HTERT RPE-1 (cell line): ENCODE results near the gene FBN2.
"Not testable (repeated sequence)": the region's sequence is repeated elsewhere in the genome, so short reads cannot be mapped to it uniquely, and the experiment has no call there.

Experiments used
- in situ Hi-C: fragments of 300-500 bp; cut with MboI; formaldehyde crosslinking; loops from 4 replicates; pipeline ENCODE4 v1.14.3; 2020; ENCODE audit warnings: low sequenced_read_pairs

Gene FBN2

DNA sequence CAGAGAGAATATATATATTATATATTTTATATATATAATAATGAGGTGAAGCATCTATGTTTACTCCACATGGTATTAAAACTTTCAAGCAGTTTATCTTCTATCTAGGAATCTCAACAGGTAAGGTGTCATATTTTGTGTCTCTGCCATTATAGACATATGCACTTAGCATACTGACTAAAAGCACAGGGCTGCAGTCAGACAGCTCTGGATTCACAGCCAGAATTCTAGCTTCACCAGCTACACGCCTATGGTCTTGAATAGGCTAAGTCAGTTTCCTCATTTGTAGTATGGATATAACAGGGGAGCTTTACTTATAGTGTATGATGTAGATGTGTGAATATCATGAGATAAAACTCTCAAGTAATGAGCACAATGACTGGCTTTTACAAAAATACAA lies 57.9 kb downstream of the FBN2 start:
- in situ Hi-C loops: no loop called here

DNA sequence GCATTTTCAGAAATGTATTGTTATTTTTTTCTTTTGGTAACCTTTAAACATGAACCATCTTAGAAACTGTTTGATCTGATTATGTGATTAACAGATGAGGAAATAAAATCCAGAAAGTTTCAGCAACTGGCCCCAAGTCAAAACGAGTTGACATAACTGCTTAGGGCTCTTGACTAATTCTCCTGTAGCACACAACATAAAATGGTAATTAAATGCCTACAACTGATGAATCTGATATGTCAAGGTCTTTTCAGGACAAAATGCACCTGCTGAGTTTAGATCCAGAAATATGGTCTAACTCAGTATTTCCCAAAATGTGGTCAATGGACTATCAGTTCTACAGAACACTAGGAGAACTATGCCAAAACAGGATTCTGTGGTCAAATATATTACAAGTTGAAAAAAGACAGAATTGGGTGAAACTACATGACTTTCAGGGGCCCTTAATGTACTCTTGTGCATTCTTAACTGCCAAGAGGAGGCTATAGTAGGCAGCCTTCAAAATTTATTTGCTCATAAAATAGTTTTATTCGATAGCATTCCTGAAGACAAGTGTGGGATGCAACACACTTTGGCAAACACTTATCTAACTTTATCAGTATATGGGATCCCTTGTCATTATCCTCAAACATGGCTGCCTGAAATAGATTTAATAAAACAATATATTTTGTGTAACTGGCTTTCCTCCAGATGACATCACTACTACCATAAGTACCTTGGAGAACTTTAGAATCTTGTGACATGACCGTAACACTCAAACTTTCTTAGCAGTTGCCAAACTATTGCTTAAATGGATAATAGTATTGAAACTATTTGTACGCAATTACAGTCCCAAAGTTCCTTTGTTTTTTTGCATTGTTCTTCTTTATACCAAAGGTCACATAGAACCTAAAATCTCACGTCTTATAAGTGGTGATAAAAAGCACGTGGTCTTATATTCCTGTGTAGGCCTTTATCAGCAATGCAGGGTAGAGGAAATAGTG lies 59.4 kb downstream of the FBN2 start:
- in situ Hi-C loops: no loop called here

DNA sequence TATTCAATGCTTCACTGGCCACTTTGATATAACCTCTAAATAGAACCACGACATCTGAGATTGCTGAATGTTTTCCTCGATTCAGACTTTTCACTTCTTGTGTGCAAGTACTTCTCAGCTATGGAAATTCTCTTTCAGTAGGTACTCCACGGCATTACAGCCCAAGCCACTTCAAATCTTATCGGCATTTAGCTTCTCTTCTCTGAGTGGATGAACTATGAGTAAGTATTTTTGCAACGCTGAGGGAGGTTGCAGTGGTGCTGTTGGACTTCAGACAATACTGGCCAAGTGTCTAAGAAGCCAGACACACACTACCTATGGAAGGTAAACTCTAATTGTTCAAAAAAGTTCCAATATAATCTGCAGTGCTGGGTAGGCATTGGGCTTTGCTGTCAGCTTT lies 60.1 kb downstream of the FBN2 start:
- in situ Hi-C loops: no loop called here

DNA sequence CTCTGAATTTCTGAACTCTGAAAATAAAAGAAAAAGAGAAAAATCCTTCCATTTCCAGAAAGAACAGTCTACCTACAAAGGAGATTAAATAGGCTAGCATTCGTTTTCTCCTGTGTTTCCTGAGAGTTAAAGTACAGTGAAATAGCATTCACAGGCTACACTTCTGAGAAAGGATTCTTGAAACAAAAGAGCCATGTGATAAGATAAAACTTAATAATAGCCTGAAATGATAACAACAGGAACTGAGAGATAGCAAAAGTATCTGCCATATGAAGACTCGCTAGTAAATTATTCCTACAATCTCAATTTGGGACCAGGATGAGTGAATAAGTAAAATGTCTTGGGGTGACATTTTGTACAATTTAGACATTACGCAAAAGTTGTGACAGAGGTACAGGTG lies 62.4 kb downstream of the FBN2 start:
- in situ Hi-C loops: no loop called here

DNA sequence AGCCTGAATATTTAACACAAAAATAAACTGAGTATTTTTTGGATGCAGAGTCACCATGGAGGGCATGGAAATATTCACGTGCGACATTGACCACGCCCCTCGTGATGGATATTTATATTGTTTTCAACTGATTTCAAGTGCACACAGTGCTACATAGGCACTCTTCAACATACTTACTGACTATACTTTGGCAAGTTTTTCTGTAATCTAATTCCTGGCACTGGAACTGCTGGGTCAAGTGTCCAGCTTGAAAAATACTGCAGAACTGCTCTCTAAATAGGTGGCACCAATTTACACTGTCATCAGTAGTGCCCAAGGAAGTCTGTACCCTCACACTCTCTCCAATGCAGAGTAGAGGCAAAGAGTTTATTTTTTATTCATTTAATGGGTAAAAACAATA lies 65.1 kb downstream of the FBN2 start:
- in situ Hi-C loops: no loop called here

DNA sequence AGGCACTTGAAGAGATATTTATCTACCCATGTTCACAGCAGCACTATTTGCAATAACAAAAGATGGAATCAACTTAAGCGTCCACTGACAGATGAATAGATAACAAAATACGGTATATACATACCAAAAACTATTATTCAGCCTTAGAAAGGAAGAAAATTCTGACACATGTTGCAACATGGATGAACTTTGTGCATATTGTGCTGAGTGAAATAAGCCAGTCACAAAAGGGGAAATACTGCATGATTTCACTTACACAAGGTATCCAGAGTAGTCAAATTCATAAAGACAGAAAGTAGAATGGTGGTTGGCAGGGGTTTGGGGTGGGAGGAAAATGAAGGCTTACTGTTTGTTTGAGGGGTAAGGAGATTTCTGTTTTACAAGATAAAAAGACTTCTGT lies 66.0 kb downstream of the FBN2 start:
- in situ Hi-C loops: no loop called here

DNA sequence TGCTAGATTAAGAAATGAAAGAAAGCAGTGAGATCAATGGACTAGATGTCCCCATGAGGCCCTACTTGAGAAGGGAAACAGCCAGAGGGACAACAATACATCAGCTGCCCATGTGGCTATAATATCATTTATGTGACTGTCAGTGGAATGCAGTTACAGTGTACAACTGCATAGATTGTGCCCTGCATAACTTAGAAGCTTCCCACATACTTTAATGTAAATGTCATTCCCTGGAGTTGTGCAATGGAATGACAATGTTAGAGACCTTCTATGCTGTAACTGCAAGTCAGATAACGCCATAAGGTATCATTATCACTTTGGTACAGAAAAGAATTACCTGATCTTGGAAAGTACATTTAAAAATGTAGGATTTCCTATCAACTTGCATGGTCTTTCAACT lies 67.4 kb downstream of the FBN2 start:
- in situ Hi-C loops: no loop called here

DNA sequence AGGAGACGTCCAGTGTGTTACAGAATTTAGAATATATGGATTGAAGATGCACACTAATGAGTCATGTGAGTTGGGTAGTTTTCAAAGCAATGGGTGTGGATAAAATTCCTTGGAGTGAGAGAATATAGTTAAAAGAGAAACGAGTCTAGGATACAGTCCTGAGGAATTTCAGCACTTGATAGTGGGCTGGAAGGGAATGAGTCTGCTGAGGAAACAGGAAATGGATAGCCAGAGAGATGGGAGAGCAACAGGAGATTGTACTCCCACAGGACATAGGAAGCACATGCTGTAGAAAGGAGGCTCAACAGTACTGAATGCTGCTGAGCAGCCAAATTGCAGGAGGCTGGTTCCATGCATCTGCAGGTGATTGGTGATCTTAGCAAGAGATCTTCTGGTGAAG lies 68.1 kb downstream of the FBN2 start:
- in situ Hi-C loops: no loop called here

DNA sequence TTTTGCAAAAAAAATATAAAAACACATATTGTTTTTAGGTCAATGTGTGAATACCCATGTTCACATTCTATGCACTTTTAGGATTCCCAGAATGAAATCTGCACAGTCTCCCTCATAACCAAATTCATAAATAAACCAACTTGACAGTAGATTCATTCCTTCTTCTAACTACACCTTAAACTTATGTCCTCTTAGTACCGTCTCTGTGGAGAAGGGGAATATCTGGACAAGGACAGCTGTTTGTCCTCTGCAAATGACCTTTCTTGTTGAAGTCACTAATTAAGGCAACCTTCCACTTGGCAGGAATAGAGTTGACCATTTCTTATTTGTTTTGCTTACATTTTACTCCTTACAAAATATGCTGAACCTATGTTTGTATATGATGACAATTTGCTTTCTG lies 71.1 kb downstream of the FBN2 start:
- in situ Hi-C loops: no loop called here

DNA sequence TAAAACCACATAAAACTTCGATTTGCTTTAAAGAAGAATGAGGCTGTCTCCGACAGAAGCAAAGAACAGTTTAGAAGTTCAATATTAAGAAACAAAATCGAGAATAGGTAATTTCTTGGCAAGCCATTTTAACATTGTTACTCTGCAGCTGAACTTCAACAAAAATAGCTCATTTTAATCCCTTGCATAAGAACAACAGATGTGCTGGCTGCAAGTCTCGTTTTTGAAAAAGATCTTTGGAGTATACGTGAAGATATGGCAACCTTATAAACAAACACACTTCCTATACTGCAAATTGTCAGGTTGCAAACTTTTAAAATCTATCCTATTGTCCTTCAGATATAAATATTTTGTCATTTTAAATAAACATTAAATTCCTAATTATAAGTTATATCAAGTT lies 71.5 kb downstream of the FBN2 start:
- in situ Hi-C loops: no loop called here

DNA sequence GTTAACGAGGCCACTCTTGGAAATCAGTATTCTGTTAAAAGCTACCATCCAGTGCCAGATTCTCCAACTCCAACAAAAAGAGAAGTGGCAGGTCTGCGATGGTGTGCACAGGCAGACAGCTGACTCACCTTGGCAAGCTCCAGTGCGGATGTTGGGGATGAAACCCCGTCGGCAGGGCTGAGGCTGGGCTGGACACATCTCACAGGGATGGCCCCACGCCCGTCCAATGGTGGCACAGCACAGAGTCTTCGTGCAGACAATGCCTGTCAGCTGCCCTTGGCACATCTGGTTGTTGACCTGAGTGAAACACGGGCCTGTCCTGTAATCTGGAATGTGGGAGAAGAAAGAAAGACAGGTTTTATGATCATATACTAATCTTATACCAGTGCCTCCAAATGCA lies 73.4 kb downstream of the FBN2 start:
- in situ Hi-C loops: no loop called here

DNA sequence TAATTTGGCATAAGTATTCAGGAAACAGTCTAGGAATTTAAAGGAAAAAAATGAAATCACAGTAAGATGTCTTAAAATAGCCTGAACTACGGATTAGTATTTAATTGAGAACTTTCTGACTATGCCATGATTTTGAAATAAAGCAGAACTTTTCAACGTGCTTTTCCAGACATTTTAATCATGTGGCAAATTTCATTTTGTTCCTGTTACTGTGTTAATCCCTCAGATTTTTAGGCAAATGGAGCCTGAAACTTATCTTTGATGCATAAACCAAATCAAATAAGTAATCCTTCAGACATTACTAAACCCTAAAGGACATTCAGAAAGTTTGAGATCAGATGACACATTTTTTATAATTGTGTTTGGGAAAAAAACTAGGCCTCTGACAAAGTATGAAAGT lies 75.7 kb downstream of the FBN2 start:
- in situ Hi-C loops: no loop called here

DNA sequence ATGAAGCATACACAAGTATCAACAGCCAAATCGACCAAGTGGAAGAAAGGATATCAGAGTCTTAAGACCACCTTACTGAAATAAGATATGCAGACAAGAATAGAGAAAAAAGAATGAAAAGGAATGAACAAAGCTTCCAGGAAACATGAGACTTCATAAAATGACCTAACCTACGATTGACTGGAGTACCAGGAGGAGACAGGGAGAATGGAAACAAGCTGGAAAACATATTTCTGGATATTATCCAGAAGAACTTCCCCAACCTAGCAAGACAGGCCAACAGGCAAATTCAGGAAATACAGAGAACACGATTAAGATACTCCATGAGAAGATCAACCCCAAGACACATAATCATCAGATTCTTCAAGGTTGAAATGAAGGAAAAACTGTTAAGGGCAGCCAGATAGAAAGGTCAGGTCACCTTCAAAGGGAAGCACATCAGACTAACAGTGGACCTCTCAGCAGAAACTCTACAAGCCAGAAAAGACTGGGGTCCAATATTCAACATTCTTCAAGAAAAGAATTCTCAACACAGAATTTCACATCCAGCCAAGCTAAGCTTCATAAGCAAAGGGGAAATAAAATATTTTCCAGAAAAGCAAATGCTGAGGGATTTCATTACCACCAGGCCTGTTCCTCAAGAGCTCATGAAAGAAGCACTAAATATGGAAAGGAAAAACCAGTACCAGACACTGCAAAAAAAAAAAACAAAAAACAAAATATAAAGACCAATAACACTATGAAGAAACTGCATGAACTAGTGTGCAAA lies 80.7 kb downstream of the FBN2 start:
- in situ Hi-C loops: not testable (repeated sequence)

DNA sequence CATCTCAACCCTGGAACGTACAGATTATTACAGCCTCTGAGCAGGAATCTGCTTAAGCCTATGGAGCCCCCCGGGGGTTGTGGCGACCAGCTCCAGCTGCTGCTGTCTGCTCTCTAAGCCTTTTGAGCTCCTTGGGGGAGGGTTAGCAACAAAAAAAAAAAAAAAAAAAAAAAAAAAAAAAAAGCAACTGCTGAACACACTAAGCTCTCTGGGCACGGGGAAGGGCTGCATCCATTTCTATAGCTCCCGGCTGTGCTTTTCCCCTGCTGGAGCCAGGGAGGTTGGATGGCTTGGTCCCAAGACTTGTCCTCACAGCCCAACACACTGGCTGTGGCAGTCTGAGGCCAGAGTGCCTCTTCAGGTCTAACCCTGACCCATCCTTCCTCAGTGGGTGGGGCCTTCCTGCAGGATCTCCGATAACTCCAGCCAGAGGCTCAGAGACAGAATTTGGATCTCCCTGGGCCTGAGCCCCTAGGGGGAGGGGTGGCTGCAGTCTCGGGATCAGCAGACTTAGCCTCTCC lies 82.1 kb downstream of the FBN2 start:
- in situ Hi-C loops: no loop called here

DNA sequence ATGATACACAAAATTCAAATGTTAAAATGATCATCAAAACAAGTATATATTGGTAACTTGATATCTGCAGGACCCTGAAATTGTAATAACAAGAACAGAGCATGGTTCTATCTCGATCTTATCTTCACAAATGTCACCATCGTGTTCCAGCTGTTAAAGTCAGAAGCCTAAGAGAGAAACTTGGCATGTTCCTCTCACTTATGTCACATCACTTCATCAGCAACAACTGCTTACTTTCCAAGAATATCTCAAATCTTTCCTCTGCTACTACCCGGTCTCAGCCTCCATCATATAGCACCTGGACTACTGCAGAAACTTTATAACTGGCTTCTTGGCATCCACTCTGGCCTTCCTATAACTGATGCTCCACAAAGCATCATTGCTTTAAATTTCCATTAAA lies 84.9 kb downstream of the FBN2 start:
- in situ Hi-C loops: no loop called here

DNA sequence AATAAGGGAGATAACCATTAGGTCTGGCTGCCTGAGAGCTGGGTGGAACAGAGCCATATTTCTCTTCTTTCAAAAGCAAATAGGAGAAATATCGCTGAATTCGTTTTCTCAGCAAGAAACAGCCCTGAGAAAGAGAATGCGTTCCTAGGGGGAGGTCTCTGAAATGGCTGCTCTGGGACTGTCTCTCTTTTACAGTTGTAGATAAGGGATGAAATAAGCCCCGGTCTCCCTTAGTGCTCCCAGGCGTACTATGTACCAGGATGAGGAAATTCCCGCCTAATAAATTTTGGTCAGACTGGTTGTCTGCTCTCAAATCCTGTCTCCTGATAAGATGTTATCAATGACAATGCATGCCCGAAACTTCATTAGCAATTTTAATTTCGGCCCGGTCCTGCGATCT lies 90.8 kb downstream of the FBN2 start:
- in situ Hi-C loops: not testable (repeated sequence)

DNA sequence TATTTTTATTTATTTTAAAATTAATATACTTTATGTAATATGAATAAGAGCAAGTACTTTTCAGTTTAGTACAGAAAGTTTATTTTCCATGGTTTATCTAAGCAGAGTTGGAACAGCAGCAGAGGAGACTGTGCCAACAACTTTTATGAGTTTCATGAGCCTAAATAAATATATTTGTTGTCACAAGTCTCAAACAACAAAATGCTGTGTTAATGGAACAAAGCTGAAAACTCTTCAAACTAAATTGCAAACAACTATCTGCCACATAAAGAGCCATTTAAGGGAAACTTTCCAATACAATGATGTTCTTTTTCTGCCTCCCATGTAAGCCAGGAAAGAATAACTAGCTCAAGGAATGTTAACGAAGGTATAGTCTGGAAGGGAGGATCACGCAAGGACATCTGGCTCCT lies 96.1 kb downstream of the FBN2 start:
- in situ Hi-C loops: no loop called here

DNA sequence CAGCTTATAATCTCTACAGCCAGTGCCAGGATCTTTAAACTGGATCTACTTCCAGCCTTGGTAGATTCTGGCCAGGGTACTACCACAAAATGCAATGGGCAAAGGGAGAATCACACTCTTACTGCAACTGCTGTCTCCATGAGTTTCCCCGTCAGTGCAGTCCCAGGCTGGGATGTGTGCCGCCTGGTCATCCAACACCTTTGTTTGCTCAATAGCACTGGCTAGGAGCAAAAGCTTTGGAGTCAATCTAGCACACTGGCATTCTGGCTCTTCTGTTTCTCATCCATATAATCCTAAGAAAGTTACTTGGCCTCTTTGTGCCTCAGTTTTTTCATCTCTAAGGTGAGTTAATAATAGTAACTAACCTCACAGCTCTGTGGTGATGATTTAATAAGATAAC lies 96.9 kb downstream of the FBN2 start:
- in situ Hi-C loops: no loop called here

DNA sequence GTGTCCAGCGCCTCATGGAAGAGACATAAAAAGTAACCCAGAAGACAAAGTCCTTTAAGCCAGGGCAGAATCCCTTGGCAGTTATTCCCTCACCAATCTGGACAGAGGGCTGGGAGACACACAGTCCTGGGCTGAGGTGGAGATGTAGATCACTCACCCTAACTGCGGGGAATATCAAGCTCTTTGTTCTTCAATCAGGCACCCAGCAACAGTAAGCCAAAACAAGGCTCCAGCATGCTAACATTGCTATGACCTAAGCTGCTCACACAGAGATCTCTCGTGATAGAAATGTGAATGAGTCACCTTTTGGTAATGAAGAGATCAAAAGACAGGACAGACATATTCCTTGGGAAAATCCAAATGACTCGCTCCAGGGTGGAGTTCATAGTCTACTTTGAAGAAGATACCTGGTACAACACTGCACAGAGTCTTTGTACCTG lies 101.3 kb downstream of the FBN2 start:
- in situ Hi-C loops: no loop called here

DNA sequence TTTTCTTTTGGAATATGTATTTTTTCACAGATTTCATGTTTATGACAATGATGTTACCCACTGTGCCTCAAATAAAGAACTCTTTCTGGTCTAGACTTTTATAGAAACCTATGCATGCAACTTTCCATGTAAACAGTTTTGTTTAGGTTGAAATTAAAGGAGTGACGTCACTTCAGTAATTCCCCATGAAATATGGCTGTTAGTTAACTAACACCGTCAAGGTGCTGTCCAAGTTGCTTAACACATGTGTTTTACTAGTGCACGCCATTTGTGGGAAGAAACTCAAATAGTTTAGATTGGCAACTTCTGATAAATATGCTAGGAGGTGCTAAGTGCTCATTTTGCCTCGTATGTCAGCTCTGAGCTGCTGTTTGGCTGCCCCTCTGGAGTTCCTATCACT lies 102.2 kb downstream of the FBN2 start:
- in situ Hi-C loops: no loop called here

DNA sequence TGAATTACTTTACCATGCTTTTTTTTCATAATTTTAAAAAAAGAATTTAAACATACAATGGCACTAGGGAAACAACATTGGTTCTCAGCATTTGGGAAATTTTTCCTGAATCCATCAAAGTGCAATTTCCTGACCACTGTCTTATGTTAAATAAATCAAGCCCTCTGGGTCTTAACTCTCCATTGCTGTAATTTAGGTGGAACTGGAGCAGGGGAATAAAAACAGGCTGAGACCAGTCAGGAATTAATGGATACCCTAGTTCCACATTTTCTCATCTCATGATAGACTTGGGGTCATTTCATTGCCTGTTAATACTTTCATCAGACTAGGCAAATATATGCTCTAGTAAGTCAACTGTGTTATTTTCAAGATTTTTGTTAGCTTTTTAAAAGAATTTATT lies 103.1 kb downstream of the FBN2 start:
- in situ Hi-C loops: no loop called here

DNA sequence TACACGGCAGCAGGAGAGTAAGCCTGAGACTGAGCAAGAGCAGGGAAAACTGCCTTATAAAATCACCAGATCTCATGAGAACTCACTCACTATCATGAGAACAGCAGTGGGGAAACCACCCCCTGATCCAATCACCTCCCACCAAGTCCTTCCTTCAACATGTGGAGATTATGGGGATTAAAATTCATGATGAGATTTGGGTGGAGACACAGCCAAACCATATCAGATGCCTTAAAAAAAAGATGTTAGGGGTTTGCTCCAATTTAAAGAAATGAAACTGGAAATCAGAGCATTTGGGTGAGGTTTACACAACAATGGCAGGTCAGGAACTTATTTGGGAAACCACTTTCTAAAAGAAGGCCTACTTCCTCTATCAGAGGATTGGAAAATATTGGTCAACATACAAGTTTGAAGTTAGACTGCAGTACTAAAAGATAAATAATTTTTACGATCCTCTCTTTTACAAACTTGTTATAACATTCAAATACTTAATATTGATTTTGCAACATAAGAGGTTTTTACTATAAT lies 105.1 kb downstream of the FBN2 start:
- in situ Hi-C loops: no loop called here
